SU-DHL-6 (cell line): ENCODE data around the gene THSD7A.

Source experiments
- H2AFZ ChIP-seq: fragments of 200-600 bp; sonication (generic); 2 replicates; pipeline ENCODE4 v1.6.1; 2014; ENCODE audit warnings: low read depth, mild to moderate bottlenecking, moderate library complexity, mixed read lengths, antibody characterized with exemption, low read length; ENCODE audit not compliant: severe bottlenecking
- H3F3A ChIP-seq: fragments of 200-600 bp; shearing (Covaris generic); 2 replicates; pipeline ENCODE4 v1.6.0; 2016; ENCODE audit warnings: antibody characterized with exemption, mild to moderate bottlenecking; ENCODE audit not compliant: insufficient read depth
- H3K27ac ChIP-seq: fragments of 200-600 bp; sonication (generic); 2 replicates; pipeline ENCODE4 v1.5.1; 2016; ENCODE audit warnings: low read depth, mild to moderate bottlenecking, low read length, moderate library complexity, mixed read lengths
- H3K27me3 ChIP-seq: fragments of 200-600 bp; sonication (generic), shearing (Covaris generic); 2 replicates; pipeline ENCODE4 v1.6.0; 2014; ENCODE audit warnings: mild to moderate bottlenecking, low read length
- H3K36me3 ChIP-seq: fragments of 200-600 bp; sonication (generic); 2 replicates; pipeline ENCODE4 v1.6.1; 2014; ENCODE audit warnings: mild to moderate bottlenecking, low read length, mixed read lengths
- H3K4me2 ChIP-seq: fragments of 300-600, 200-600 bp; shearing (Covaris generic), sonication (generic); 2 replicates; pipeline ENCODE4 v1.6.0; 2014; ENCODE audit warnings: low read length, low read depth, mild to moderate bottlenecking; ENCODE audit not compliant: poor library complexity, severe bottlenecking
- H3K4me3 ChIP-seq: fragments of 200-600 bp; sonication (generic); 2 replicates; pipeline ENCODE4 v1.5.1; 2014; ENCODE audit warnings: antibody characterized with exemption, low read length, mild to moderate bottlenecking, mixed read lengths; ENCODE audit not compliant: insufficient read depth, poor library complexity, severe bottlenecking
- H3K79me2 ChIP-seq: fragments of 200-600 bp; sonication (generic); 2 replicates; pipeline ENCODE4 v1.6.1; 2014; ENCODE audit warnings: mild to moderate bottlenecking, low read length, moderate library complexity; ENCODE audit not compliant: insufficient read depth
- H3K9ac ChIP-seq: fragments of 200-600 bp; sonication (generic); 2 replicates; pipeline ENCODE4 v1.7.0; 2014; ENCODE audit warnings: mild to moderate bottlenecking, low read length
- H3K9me2 ChIP-seq: fragments of 200-600 bp; sonication (generic); replicated peaks from 2 replicates; pipeline ENCODE4 v1.6.1; 2014; ENCODE audit warnings: low read length; ENCODE audit not compliant: insufficient read depth
- H3K9me3 ChIP-seq: fragments of 200-600 bp; sonication (generic); 2 replicates; pipeline ENCODE4 v1.6.1; 2014; ENCODE audit warnings: low read length, mixed read lengths; ENCODE audit not compliant: insufficient read depth
- H4K20me1 ChIP-seq: fragments of 200-600 bp; sonication (generic); 2 replicates; pipeline ENCODE4 v1.6.1; 2014; ENCODE audit warnings: low read depth, mild to moderate bottlenecking, antibody characterized with exemption, low read length, moderate library complexity, mixed read lengths
- EZH2phosphoT487 ChIP-seq: fragments of 200-600 bp; sonication (generic), shearing (Covaris generic); conservative IDR thresholded peaks from 2 replicates; pipeline ENCODE4 v1.6.1; 2018; ENCODE audit warnings: mild to moderate bottlenecking, antibody characterized with exemption, low read length, moderate library complexity, mixed read lengths
- TF ChIP-seq, protein P1 (sequence below): fragments of 200-600 bp; sonication (generic); IDR thresholded peaks from one replicate; pipeline ENCODE4 v1.5.1; 2017; ENCODE audit warnings: antibody characterized with exemption, mild to moderate bottlenecking, low read length, moderate library complexity; ENCODE audit not compliant: insufficient read depth, poor library complexity, severe bottlenecking

THSD7A gene

DNA sequence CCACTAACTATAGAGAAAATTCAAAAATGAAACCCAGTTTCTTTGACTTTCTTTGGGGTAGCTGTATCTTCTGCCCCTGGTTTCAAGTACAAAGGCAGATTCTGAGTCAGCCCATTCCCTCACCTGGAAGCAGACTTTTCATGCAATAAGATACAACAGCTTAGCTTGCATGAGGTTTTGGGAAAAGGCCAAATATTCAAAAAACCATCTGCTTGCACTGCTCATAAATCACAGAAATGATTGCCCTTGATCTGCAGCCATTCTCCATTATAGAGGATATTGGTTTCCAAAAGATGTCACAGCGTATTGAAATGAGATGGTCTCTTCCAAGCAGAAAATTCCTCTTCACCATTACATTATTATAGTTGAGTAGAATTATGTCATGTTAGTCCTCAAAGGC lies 504.4 kb downstream of the THSD7A start:
- H3K4me3 ChIP-seq, result no peak overlapping the region
- no peaks in the 10 kb centered on the region for H3K27me3 ChIP-seq
- H3K9ac ChIP-seq, result no peak overlapping the region
- no peak overlapping the region for H2AFZ ChIP-seq
- H4K20me1 ChIP-seq, result no peaks in the 10 kb centered on the region
- TF ChIP-seq, protein P1, sequence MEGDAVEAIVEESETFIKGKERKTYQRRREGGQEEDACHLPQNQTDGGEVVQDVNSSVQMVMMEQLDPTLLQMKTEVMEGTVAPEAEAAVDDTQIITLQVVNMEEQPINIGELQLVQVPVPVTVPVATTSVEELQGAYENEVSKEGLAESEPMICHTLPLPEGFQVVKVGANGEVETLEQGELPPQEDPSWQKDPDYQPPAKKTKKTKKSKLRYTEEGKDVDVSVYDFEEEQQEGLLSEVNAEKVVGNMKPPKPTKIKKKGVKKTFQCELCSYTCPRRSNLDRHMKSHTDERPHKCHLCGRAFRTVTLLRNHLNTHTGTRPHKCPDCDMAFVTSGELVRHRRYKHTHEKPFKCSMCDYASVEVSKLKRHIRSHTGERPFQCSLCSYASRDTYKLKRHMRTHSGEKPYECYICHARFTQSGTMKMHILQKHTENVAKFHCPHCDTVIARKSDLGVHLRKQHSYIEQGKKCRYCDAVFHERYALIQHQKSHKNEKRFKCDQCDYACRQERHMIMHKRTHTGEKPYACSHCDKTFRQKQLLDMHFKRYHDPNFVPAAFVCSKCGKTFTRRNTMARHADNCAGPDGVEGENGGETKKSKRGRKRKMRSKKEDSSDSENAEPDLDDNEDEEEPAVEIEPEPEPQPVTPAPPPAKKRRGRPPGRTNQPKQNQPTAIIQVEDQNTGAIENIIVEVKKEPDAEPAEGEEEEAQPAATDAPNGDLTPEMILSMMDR, result no peak
- TF ChIP-seq EZH2phosphoT487, result no peak
- H3K9me2 ChIP-seq, result no peaks in the 10 kb centered on the region
- H3K9me3 ChIP-seq, result no peaks in the 10 kb centered on the region
- no peaks in the 10 kb centered on the region for H3K36me3 ChIP-seq
- no peak overlapping the region for H3K27ac ChIP-seq
- H3K79me2 ChIP-seq, result no peaks in the 10 kb centered on the region
- H3K4me2 ChIP-seq, result no peak overlapping the region
- H3F3A ChIP-seq, result no peaks in the 10 kb centered on the region
